A549 (cell line): ENCODE results near the gene GDNF. TPM values are rescaled to one million over a fixed set of nuclear protein-coding genes. Genes with fewer than 3 reads are reported as not detected.

ENCODE experiments used
- ATAC-seq, 2 experiments: fragments of 200-7000 bp in 1 of 2; fragments of >200 bp in 1 of 2; cut with Nextera tagmentation in 1 of 2; cut with Tn5 transposase in 1 of 2; 3 replicates each; pipeline versions ENCODE4 v1.8.0 to v1.9.1; 2018 to 2020; ENCODE audit warnings: mild to moderate bottlenecking in 1 of 2, moderate library complexity in 1 of 2
- CTCF ChIA-PET: fragments of 300-600 bp; sonication (Branson Sonifier 250); formaldehyde crosslinking; extraction: SDS; loops from one replicate; lab custom pipeline; 2021; ENCODE audit warnings: antibody characterized with exemption, inconsistent platforms; lab: Yijun Ruan, JAX
- POLR2A ChIA-PET: fragments of 350-600 bp; formaldehyde crosslinking; extraction: SDS; loops from one replicate; lab custom pipeline; 2021; ENCODE audit warnings: antibody characterized with exemption, inconsistent platforms; lab: Yijun Ruan, JAX
- DNase-seq, 2 experiments: peaks; one replicate each; pipeline versions ENCODE4 v3.0.0 to v3.0.0-alpha.2; 2011 to 2016; ENCODE audit warnings: low read depth in 1 of 2, low spot score in 1 of 2
- FAIRE-seq: peaks from 2 replicates; lab custom pipeline; 2011; peaks lifted over from hg19 to GRCh38; lab: Jason Lieb, UNC
- H3K27ac ChIP-seq, 2 experiments: fragments of >200 bp; sonication (Bioruptor Twin); formaldehyde crosslinking; 3 replicates each; pipeline ENCODE4 v1.5.1; 2016 to 2017
- H3K4me1 ChIP-seq: fragments of >200 bp; sonication (Bioruptor Twin); formaldehyde crosslinking; 3 replicates; pipeline ENCODE4 v1.6.1; 2016
- H3K4me2 ChIP-seq: fragments of >200 bp; sonication (Bioruptor Twin); formaldehyde crosslinking; 3 replicates; pipeline ENCODE4 v1.6.1; 2016
- H3K4me3 ChIP-seq: fragments of >200 bp; sonication (Bioruptor Twin); formaldehyde crosslinking; 3 replicates; pipeline ENCODE4 v1.5.1; 2016
- H3K9me3 ChIP-seq: fragments of >200 bp; sonication (Bioruptor Twin); formaldehyde crosslinking; 3 replicates; pipeline ENCODE4 v1.6.1; 2016
- ATOH8 ChIP-seq: fragments of 250-450 bp; sonication (Bioruptor Pico); IDR thresholded peaks from 2 replicates; pipeline ENCODE4 v1.5.0; 2020; ENCODE audit warnings: low read depth, mild to moderate bottlenecking, moderate library complexity
- CTCF ChIP-seq: fragments of >200 bp; sonication (Bioruptor Twin); formaldehyde crosslinking; IDR thresholded peaks from 3 replicates; pipeline ENCODE4 v1.5.1; 2016
- EHF ChIP-seq: fragments of 250-450 bp; sonication (Bioruptor Pico); IDR thresholded peaks from 2 replicates; pipeline ENCODE4 v1.5.0; 2020; ENCODE audit warnings: mild to moderate bottlenecking
- EHMT2 ChIP-seq: fragments of 200-600 bp; sonication (generic); IDR thresholded peaks from 2 replicates; pipeline ENCODE4 v1.6.1; 2016; ENCODE audit warnings: antibody characterized with exemption, low read depth, mild to moderate bottlenecking, moderate library complexity
- FOSB ChIP-seq: fragments of 250-450 bp; sonication (Bioruptor Pico); IDR thresholded peaks from 2 replicates; pipeline ENCODE4 v1.5.0; 2020; ENCODE audit warnings: mild to moderate bottlenecking, moderate library complexity
- FOXS1 ChIP-seq: fragments of 250-450 bp; sonication (Bioruptor Pico); IDR thresholded peaks from 2 replicates; pipeline ENCODE4 v1.5.0; 2020; ENCODE audit warnings: mild to moderate bottlenecking, moderate library complexity
- HDAC2 ChIP-seq: fragments of 200-600 bp; sonication (generic); IDR thresholded peaks from 2 replicates; pipeline ENCODE4 v1.6.1; 2016
- JUN ChIP-seq, 2 experiments: fragments of >200 bp; sonication (Bioruptor Twin); formaldehyde crosslinking; IDR thresholded peaks; 2 replicates in 1 of 2; 3 replicates in 1 of 2; pipeline ENCODE4 v1.6.1; 2016 to 2017
- JUNB ChIP-seq: fragments of >200 bp; sonication (Bioruptor Twin); formaldehyde crosslinking; IDR thresholded peaks from 2 replicates; pipeline ENCODE4 v1.6.1; 2016
- KDM5A ChIP-seq: fragments of 200-600 bp; sonication (generic); IDR thresholded peaks from 2 replicates; pipeline ENCODE4 v1.6.1; 2016; ENCODE audit warnings: antibody characterized with exemption, mild to moderate bottlenecking
- NR3C1 ChIP-seq: fragments of >200 bp; sonication (Bioruptor Twin); formaldehyde crosslinking; IDR thresholded peaks from 3 replicates; pipeline ENCODE4 v1.6.1; 2017
- PHF8 ChIP-seq: fragments of 200-600 bp; sonication (generic); IDR thresholded peaks from 2 replicates; pipeline ENCODE4 v1.6.1; 2016; ENCODE audit warnings: low read depth, mild to moderate bottlenecking, antibody characterized with exemption, moderate library complexity, borderline replicate concordance
- POLR2A ChIP-seq: IDR thresholded peaks from 2 replicates; pipeline ENCODE4 v1.6.1; 2012; ENCODE audit warnings: mild to moderate bottlenecking, low read length
- TP53 ChIP-seq: fragments of 250-450 bp; sonication (Bioruptor Pico); IDR thresholded peaks from 2 replicates; pipeline ENCODE4 v1.5.0; 2021; ENCODE audit warnings: mild to moderate bottlenecking, moderate library complexity
- ZFP36 ChIP-seq: fragments of 450-650 bp; IDR thresholded peaks from 2 replicates; pipeline ENCODE4 v1.6.1; 2014; ENCODE audit warnings: borderline replicate concordance; ENCODE audit not compliant: partially characterized antibody
- WGBS: methylation state at CpG from one replicate; pipeline ENCODE4 v1.1.6; 2017; ENCODE audit errors: missing lambda C conversion rate; 5-methylcytosine and 5-hydroxymethylcytosine counted together
- polyA plus RNA-seq, 4 experiments: library from polyadenylated mRNA; depleted of rRNA in 3 of 4; stranded (reverse); fragments of >200 nt; fragmentation: RNase III in 1 of 4; extraction: RNeasy Plus Mini Kit Qiagen cat#74134 plus additional on column Dnase treatment in 1 of 4; gene quantifications; 2 replicates in 3 of 4; 3 replicates in 1 of 4; pipeline ENCODE4 v1.2.3, GENCODE V29; 2011 to 2017
- TF ChIP-seq, protein P1 (sequence below): IDR thresholded peaks from 2 replicates; pipeline ENCODE4 v1.6.1; 2012
- TF ChIP-seq, protein P2 (sequence below): IDR thresholded peaks from 2 replicates; pipeline ENCODE4 v1.6.1; 2012; ENCODE audit warnings: low read depth, borderline replicate concordance
- TF ChIP-seq, protein P3 (sequence below): fragments of 200-600 bp; sonication (generic); IDR thresholded peaks from 2 replicates; pipeline ENCODE4 v1.6.1; 2016; ENCODE audit warnings: antibody characterized with exemption, mild to moderate bottlenecking, moderate library complexity

The GDNF gene
- polyA plus RNA-seq, 2 of the 4 experiments (the other 2 are of a cell fraction): 0.01 TPM; not detected in 1

DNA sequence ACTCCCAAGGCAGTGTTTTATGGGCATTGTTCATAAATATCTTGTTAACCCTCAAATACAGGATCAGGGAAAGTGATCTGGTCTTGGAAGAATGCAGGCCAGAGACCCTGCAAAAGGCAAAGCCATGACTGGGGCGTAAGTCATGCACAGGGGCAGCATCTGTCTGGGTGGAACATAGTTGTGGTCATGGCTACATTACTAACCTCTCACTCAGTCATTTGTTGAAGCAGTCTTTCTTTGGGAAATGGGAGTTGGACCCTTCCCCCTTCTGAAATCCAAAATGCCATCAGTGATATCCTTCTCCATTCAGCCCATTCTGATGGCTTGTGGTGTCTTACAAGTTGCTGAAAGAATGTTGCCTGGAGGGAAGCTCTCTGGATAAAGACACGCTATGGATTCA lies 68.1 kb downstream of the GDNF start:
- H3K9me3 ChIP-seq: peaks cover 20% of the 10 kb centered on the region
- H3K4me3 ChIP-seq: no peak overlapping the region
- TF ChIP-seq CTCF (no peak), PHF8 (no peak), HDAC2 (no peak), EHMT2 (no peak), JUN (IDR thresholded peaks at IDR 0.05) (no peak), JUNB (no peak), NR3C1 (no peak), ATOH8 (CRISPR knock-in tag) (no peak), KDM5A (no peak), FOXS1 (CRISPR knock-in tag) (no peak), TP53 (CRISPR knock-in tag) (no peak)
- TF ChIP-seq, protein P1, sequence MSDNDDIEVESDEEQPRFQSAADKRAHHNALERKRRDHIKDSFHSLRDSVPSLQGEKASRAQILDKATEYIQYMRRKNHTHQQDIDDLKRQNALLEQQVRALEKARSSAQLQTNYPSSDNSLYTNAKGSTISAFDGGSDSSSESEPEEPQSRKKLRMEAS: no peak
- TF ChIP-seq, protein P2, sequence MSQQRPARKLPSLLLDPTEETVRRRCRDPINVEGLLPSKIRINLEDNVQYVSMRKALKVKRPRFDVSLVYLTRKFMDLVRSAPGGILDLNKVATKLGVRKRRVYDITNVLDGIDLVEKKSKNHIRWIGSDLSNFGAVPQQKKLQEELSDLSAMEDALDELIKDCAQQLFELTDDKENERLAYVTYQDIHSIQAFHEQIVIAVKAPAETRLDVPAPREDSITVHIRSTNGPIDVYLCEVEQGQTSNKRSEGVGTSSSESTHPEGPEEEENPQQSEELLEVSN: no peak
- TF ChIP-seq, protein P3, sequence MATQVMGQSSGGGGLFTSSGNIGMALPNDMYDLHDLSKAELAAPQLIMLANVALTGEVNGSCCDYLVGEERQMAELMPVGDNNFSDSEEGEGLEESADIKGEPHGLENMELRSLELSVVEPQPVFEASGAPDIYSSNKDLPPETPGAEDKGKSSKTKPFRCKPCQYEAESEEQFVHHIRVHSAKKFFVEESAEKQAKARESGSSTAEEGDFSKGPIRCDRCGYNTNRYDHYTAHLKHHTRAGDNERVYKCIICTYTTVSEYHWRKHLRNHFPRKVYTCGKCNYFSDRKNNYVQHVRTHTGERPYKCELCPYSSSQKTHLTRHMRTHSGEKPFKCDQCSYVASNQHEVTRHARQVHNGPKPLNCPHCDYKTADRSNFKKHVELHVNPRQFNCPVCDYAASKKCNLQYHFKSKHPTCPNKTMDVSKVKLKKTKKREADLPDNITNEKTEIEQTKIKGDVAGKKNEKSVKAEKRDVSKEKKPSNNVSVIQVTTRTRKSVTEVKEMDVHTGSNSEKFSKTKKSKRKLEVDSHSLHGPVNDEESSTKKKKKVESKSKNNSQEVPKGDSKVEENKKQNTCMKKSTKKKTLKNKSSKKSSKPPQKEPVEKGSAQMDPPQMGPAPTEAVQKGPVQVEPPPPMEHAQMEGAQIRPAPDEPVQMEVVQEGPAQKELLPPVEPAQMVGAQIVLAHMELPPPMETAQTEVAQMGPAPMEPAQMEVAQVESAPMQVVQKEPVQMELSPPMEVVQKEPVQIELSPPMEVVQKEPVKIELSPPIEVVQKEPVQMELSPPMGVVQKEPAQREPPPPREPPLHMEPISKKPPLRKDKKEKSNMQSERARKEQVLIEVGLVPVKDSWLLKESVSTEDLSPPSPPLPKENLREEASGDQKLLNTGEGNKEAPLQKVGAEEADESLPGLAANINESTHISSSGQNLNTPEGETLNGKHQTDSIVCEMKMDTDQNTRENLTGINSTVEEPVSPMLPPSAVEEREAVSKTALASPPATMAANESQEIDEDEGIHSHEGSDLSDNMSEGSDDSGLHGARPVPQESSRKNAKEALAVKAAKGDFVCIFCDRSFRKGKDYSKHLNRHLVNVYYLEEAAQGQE: no peak
- TF ChIP-seq, all 56 proteins: peak for 0
- DNase-seq (no peak), FAIRE-seq (no peak), ATAC-seq (peak; percentile 41 to 70; a peak in 5 of 6 replicates)
- ChIA-PET CTCF (interaction anchor here (1.5 kb wide), 1 partner anchor 14 kb away, joined by 3 read pairs; no protein-coding TSS in a partner anchor), POLR2A (no interaction called here)
- 46% methylated on average over 2 of the region's 2 CpGs for WGBS
- Histone ChIP-seq H3K27ac (no peak overlapping the region), H3K4me1 (no peaks in the 10 kb centered on the region), H3K4me2 (no peak overlapping the region)

DNA sequence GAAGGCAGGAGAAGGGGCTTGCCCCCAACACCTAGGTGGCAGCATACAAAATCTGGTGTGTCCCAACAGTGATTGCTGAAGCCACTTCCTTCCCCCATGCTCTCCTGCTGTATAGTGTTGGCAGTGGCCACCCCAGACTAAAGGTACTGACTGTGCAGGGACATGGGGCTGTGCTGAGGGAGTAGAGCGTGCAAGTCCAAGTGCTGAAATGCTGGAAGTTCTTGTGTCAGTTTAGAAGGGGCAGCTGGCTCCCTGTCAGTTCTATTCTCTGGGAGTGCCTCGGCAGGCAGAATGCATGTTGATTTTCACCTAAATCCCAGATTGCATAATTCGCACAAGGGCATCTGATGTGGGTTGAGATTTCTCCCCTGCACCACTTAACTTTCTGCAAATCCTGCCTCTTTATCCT lies 68.6 kb downstream of the GDNF start:
- H3K4me1 ChIP-seq: no peaks in the 10 kb centered on the region
- no peak overlapping the region for H3K4me2 ChIP-seq
- no peak overlapping the region for H3K27ac ChIP-seq
- POLR2A ChIA-PET: no interaction called here
- TF ChIP-seq JUN (IDR thresholded peaks at IDR 0.05) (no peak), FOSB (CRISPR knock-in tag) (no peak), ZFP36 (no peak), NR3C1 (no peak), POLR2A (no peak), EHF (no peak), EHMT2 (no peak)
- TF ChIP-seq, protein P1: no peak
- DNase-seq: no peak
- FAIRE-seq: no peak
- H3K9me3 ChIP-seq: peaks cover 20% of the 10 kb centered on the region
- peak in 1 of 2 experiments; percentile 66; a peak in 1 of 6 replicates for ATAC-seq
- CTCF ChIA-PET: interaction anchor here (1.5 kb wide), 1 partner anchor 13 kb away, joined by 3 read pairs; no protein-coding TSS in a partner anchor
- no peak overlapping the region for H3K4me3 ChIP-seq
- WGBS: 47% methylated on average over 3 of the region's 3 CpGs
